GM19324 (cell line): ENCODE data around the gene TCTA.
A peak's percentile ranks its signal among the peaks of the same experiment; 100 is the strongest.
"Not testable (repeated sequence)": the region's sequence is repeated elsewhere in the genome, so short reads cannot be mapped to it uniquely, and the experiment has no call there.

Experiments used
- ATAC-seq: cut with Tn5 transposase; IDR thresholded peaks from one replicate; pipeline ENCODE4 v1.9.1; 2021; ENCODE audit warnings: mild to moderate bottlenecking, moderate library complexity; ENCODE audit not compliant: unreplicated experiment, low FRiP score

TCTA gene, protein sequence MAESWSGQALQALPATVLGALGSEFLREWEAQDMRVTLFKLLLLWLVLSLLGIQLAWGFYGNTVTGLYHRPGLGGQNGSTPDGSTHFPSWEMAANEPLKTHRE

DNA sequence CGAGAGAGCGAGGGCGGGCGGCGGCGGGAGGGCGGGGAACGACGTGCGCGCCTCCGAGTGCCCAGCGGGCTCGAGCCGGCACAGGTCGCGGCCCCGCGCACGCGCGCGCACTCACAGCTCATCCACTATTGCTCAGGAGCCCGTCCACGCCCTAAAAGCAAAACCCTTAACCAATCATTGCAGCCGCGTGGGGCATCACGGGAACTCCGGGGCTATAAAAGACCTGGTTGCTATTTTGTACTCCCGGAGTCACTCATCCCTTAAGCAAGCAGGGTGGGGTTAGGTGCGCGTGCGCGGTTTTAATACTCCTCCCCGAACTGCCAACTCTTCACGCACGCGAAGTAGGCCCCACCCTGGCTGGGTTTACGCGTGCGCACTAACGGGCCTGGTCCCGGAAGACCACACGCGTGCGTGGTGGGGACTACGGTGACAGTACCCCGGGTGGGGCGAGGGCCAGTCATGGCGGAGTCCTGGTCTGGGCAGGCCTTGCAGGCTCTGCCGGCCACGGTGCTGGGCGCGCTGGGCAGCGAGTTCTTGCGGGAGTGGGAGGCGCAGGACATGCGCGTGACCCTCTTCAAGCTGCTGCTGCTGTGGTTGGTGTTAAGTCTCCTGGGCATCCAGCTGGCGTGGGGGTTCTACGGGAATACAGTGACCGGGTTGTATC, at the start of gene TCTA, which contains the start of gene RHOA:
TCTA (plus strand) TSS at position 456 of the 664 bp plus-strand sequence; CDS start at position 460, 4 bp downstream.
RHOA (minus strand) TSS at position 9 of the 664 bp plus-strand sequence. CDS start 36,387 bp downstream, outside the sequence.
- ATAC-seq: peak; percentile 83

DNA sequence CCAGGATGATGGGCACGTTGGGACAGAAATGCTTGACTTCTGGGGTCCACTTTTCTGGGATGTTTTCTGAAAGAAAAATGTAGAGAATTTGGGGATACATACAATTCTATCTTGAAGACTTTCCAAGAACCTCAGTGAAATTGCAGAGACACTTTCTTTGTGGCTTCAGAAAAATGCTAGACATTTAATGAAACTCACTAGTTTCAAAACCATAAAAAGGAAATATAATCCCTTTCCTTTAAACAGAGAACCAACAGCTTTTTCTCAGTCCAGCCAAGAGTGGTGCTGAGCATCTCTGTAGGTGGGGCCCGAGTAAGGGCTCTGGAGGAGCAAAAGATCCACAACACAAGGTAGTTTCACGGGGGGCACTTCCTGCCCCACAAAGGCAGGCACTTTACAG, 49.7 kb upstream of the TCTA start:
- no peak for ATAC-seq

DNA sequence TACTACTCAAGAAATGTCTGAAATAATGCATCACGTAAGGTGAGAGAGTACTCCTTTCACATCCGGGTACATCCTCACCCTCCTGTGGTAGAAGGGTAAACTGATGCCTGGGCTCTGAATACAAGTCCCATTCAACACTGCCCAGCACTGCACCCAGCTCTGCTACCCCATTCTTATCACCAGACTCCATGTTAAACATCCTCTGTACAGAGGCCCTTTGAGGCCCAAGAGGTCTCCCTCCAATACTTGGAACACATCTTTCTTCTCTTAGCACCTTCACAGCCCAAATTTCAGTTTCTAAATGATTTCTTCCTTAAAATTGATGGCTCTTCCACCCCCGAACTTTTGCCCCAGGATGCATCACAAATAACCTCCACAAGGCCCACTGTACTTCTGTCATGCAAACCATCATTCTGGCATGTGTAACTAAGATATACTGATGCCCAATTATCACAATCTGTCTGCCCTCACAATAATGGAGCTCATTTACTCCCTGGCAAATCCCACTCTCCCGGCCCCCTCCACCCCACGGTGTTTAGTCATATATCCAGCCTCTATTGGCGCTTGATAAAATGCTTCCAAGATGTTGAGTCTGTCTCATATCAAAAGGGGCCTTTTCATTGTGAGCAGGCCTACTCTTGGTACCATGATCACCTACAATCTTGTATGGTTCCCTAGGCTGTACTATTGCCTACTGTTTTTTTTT, 41.5 kb upstream of the TCTA start:
- ATAC-seq: no peak

DNA sequence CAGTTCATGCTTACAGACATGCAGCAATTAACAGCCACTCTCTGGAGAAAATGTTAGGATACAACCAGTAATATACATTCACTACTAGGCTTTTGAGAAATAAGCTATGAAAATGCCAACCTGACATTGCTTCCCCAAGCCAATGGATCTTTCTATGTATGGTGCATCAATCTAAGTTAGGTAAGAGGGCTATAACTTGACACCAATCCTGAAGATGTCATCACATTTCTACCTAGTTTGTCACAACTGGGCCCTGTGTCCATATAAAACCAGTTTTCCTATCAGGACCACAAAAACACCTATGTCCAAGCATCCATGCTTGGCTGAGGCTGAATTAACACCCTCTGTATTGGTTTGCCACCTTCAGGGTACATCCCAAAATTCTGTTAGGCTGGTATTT, 40.3 kb upstream of the TCTA start:
- no peak for ATAC-seq

DNA sequence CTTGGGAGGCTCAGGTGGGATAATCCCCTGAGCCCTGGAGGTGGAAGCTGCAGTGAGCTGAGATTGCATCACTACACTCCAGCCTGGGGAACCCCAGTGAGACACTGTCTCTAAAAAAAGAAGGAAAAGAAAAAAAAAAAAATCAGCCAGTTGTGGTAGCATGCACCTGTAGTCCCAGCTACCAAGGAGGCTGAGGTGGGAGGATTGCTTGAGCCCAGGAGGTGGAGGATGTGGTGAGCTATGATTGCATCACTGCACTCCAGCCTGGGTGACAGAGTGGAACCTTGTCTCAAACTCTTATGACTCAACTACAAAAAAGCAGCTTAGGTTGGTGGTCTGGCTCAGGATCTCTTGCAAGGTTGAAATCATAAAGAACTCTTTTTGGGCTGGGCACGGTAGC, 34.7 kb upstream of the TCTA start:
- no peak for ATAC-seq

DNA sequence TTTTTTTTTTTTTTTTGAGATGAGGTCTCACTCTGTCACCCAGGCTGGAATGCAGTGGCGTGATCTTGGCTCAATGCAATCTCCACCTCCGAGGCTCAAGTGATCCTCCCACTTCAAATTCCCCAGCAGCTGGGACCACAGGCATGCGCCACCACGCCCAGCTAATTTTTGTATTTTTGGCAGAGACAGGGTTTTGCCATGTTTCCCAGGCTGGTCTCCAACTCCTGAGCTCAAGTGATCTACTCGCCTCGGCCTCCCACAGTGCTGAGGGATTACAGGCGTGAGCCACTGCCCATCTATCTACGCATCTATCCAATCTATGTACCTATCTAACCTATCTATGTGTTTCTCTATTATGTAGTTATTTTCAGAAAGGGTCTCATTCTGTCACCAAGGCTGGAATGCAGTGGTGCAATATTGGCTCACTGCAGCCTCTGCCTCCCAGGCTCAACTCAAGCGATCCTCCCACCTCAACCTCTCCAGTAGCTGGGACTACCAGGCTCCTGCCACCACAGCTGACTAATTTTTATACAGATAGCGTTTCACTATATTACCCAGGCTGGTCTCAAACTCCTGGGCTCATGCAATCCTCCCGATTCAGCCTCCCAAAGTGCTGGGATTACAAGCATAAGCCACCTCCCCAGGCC, 33.9 kb upstream of the TCTA start:
- ATAC-seq: no peak

DNA sequence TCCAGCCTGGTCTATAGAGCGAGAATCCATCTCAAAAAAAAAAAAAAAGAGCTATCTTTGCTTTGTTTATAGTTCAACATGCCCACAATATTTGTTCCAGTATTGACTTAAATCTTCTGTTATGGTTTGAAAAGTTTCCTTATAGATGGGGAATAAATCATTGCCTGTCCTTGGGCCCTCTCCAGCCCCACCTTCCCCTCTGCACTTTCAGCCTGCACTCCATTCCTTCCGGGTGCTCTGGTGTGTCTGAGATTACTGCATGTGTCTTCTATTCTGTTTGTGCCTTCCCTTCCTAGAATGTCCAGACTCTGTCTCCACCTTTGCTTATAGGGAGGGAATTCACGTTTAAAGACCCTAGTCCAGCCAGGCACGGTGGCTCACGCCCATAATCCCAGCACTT, 28.8 kb upstream of the TCTA start:
- no peak for ATAC-seq

DNA sequence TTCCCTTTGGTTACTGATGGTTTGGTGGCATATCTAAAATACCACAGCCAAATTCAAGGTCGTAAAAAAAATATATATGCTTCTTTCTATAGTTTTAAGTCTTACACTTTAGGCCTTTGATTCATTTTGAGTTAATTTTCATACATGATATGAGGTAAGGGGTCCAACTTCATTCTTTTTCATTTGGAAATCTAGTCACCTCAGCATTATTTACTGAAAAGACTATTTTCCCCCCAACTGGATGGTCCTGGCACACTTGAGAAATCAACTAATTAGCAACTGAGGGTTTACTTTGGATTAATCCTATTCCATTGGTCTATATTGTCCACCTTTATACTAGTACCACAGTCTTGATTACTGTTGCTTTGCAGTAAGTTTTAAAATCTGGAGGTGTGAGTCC, 26.6 kb upstream of the TCTA start:
- ATAC-seq: no peak

DNA sequence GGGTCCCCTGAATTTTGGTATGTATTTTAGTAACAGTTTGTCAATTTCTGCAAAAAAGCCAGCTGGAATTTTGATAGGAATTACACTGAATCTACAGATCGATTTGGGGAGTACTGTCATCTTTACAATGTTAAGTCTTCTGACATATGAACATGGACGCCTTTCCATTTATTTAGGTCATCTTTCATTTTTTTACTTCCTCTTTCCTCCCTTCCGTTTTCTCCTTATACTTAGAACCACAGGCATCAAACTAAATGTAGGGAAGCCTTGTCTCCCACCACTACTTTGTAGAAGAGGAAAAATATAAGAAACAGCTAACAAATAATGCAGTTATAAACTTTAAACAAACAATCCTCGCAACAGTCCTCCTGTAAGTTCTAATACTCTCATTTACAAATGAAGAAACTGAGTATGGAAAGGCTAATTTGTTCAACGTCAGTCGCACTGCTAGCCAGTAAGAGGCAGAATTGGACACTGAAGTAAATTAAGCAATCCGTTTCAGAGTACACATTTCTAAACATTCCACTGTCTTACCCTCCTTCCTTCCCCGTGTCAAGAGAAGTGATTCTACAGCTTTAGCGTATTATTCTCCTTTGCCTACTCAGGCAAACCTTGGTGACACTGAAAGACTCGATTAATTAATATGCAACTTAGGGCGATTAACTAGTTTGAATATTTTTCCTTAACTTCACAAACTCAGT, 26.0 kb upstream of the TCTA start:
- no peak for ATAC-seq

DNA sequence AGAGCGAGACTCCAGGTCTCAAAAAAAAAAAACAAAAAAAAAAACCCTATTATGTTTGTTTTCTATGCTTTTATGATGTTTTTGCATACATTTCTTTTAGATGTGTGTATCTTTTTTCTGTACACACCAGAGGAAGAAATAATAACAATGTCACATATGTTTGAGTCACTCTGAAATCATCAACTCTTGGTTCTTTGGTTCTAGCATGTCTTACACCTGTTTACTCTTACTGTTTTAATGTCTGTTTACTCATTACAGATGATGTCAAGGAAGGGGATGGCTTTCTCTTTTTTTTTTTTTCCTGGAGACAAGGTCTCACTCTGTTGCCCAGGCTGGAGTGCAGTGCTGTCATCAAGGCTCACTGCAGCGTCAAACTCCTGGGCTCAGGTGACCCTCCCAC, 24.5 kb upstream of the TCTA start:
- no peak for ATAC-seq

DNA sequence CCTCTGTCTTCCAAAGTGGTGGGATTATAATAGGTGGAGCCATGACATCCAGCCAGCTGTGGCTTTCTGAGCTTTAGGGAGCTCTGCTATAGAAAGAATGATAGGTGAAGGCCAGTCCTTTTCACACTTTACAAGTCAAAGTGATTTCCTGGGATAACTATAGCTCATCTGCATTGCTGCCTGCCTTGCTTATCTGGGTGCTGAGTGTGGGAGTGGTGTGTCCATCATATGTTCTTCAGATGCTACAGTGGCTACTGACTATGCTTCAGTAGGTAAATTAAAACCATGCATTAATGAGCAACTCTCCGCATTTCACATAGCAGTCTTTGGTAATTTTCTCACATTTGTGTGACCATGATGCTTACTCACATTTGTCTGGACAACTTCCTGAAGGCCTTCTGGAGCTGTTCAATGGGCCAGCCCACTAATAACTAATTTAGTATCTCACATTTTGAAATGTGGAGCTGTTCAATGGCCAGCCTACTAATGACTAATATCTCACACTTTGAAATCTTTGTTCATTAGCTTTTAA, 23.9 kb upstream of the TCTA start:
- ATAC-seq: no peak

DNA sequence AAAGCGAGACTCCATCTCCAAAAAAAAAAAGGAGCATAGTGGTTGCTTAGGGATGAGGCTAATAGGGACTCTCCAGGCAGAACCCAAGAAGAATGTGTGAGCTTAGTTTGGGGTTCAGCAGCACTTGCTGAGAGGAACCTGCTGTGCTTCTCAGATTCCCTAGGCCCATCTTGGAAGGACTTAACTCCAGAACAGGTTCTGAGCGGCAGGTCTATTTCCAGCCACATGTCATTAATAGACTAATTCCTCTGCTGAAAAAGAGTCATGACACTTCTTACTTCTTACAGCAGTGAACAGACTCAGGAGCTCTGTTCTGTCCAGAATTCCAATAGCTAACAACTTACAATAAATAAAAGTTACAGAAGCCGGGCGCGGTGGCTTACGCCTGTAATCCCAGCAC, 22.9 kb upstream of the TCTA start:
- no peak for ATAC-seq

DNA sequence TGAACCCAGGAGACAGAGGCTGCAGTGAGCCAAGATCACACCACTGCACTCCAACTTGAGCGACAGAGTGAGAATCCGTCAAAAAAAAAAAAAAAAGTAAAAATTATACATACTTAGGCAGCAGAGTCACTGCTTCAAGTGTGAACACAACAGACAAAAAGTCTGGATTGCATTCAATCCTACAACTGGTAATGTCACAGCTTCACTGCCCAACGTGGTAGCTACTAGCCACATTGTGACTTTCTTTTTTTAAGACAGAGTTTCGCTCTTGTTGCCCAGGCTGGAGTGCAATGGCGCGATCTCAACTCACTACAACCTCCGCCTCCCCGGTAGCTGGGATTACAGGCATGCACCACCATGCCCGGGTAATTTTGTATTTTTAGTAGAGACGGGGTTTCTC, 20.9 kb upstream of the TCTA start:
- not testable (repeated sequence) for ATAC-seq

DNA sequence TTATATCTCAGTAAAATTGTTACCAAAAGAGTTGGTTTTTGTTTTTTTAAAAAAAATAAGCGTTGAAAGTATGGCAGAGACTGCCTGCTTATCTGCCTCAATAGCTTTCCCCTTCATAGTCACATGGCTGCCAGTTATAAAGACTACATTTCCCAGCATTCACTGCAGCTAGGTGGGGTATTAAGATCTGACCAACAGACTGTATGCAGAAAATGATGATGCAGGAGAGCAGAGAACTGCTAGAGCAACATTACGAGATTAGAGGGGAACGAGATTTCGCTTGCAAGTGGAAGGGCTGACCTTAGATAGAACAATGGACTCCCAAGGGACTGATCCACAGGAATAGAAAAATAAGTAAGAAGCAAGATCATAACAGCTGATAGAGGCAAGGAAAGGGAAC, 14.8 kb upstream of the TCTA start:
- no peak for ATAC-seq

DNA sequence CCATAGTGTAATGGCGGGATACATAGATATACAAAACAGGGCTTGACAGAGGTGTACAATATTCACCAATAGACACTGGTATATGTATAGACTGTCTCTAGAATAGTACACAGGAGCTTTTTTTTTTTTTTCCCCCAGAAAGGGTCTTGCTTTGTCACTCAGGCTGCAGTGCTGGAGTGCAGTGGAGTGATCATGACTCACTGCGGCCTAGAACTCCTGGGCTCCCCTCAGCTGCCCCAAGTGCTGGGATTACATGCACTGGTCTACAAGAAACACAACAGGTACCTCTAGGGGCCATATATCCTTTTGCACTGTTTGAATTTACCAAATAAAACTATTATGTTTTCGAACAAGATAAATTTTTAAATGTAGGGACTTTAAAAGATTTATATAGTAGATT, 12.8 kb upstream of the TCTA start:
- no peak for ATAC-seq

DNA sequence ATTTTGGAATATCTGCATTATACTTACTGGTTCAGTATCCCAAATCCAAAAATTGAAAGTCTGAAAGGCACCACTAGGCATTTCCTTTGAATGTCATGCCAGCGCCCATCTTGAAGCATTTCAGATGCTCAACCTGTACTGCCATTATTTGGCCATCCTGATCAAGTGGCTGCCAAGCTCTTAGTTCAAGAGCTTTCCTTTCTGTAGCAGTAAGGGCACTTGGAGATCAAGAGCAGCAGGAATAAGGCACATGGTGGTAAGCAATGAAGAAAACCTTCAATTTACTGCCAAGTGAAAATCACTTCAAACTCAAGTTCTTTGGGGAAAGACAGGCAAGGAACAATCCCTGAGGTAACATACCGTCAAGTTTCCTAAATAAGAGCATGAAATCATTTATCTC, 10.5 kb upstream of the TCTA start:
- ATAC-seq: no peak

DNA sequence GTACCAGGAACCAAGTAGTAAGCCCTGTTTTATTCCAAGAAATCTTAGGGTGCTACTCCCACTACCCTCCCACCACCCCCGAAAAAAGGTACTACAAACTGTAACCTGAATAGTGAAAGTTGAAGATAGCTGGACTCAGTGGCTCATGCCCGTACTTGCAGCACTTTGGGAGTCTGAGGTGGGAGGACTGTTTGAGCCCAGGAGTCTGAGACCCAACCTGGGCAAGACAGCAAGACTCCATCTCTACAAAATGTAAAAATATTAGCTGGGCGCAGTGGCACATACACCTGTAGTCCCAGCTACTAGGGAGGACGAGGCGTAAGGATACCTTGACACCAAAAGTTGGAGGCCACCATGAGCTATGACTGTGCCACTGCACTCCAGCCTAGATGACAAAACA, 8.3 kb upstream of the TCTA start:
- ATAC-seq: no peak

DNA sequence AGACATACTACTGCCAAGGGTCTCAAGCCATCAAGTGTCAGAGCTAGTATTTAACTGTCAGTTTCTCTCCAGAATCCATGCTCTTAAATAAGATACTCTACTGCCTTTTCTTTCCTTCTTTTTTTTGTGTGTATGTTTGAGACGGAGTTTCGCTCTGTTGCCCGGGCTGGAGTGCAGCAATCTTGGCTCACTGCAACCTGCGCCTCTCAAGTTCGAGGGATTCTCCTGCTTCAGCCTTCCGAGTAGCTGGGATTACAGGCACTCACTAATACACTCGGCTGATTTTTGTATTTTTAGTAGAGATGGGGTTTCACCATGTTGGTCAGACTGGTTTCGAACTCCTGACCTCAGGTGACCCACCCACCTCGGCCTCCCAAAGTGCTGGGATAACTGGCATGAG, 6.7 kb upstream of the TCTA start:
- not testable (repeated sequence) for ATAC-seq

DNA sequence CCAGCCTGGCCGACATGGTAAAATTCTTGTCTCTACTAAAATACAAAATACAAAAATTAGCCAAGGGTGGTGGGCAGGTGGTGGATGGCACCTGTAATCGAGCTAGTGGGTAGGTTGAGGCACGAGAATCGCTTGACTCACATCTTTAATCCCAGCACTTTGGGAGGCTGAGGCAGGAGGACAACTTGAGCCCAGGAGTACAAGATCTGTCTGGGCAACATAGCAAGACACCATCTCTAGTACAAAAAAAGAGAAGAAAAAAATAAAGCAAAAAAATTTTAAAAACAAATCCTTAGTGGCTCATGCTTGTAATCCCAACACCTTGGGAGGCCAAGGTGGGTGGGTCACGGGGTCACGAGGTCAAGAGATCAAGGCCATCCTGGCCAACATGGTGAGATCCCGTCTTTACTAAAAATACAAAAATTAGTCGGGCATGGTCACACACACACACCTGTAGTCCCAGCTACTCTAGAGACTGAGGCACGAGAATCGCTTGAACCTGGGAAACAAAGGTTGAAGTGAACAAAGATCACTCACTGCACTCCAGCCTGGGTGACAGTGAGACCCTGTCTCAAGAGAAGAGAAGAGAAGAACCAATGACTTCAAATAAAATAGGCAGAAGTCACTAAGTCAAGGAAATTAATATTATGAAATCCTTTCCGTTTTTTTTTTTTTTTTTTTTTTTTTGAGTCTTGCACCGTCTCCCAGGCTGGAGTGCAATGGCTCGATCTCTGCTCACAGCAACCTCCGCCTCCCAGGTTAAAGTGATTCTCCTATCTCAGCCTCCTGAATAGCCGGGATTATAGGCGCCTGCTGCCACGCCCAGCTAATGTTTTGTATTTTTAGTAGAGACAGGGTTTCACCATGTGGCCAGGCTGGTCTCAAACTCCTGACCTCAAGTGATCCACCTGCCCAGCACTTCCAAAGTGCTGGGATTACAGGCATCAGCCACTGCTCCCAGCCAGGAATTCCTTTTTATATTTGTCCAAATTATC, 5.4 kb upstream of the TCTA start:
- no peak for ATAC-seq
